HEK293 (cell line): ENCODE measurements around the gene DNAJC6.

Source experiments
- PRDM6 ChIP-seq: fragments of 450-650 bp; formaldehyde crosslinking; IDR thresholded peaks from 2 replicates; pipeline ENCODE4 v1.5.1; 2017; ENCODE audit warnings: missing biosample characterization, missing genetic modification characterization
- SETDB1 ChIP-seq: IDR thresholded peaks from one replicate; pipeline ENCODE4 v1.6.1; 2017; ENCODE audit warnings: mild to moderate bottlenecking, low read length, moderate library complexity, mixed read lengths; ENCODE audit not compliant: insufficient read length
- WT1 ChIP-seq: fragments of 450-650 bp; formaldehyde crosslinking; IDR thresholded peaks from 2 replicates; pipeline ENCODE4 v1.5.1; 2016; ENCODE audit warnings: missing biosample characterization, missing genetic modification characterization
- ZBTB21 ChIP-seq: fragments of 450-650 bp; formaldehyde crosslinking; IDR thresholded peaks from 2 replicates; pipeline ENCODE4 v1.5.1; 2017; ENCODE audit warnings: missing biosample characterization, missing genetic modification characterization
- ZBTB49 ChIP-seq: fragments of 450-650 bp; formaldehyde crosslinking; IDR thresholded peaks from 2 replicates; pipeline ENCODE4 v1.5.1; 2016; ENCODE audit warnings: missing biosample characterization, missing genetic modification characterization, low read depth
- ZFP37 ChIP-seq: fragments of 450-650 bp; formaldehyde crosslinking; IDR thresholded peaks from 2 replicates; pipeline ENCODE4 v1.5.1; 2016; ENCODE audit warnings: missing biosample characterization, missing genetic modification characterization
- ZNF114 ChIP-seq: fragments of 450-650 bp; formaldehyde crosslinking; IDR thresholded peaks from 2 replicates; pipeline ENCODE4 v1.5.0; 2017; ENCODE audit warnings: missing biosample characterization, missing genetic modification characterization
- ZNF274 ChIP-seq, 2 experiments: fragments of 200-500 bp in 1 of 2; fragments of 450-650 bp in 1 of 2; sonication (Bioruptor generic) in 1 of 2; formaldehyde crosslinking in 1 of 2; IDR thresholded peaks; 2 replicates each; pipeline versions ENCODE4 v1.5.1 to v1.6.1; 2014 to 2016; ENCODE audit warnings: borderline replicate concordance in 1 of 2, inconsistent platforms in 1 of 2, low read length in 1 of 2, missing biosample characterization in 1 of 2, missing genetic modification characterization in 1 of 2
- ZNF701 ChIP-seq: fragments of 450-650 bp; formaldehyde crosslinking; IDR thresholded peaks from 2 replicates; pipeline ENCODE4 v1.5.1; 2016; ENCODE audit warnings: missing biosample characterization, missing genetic modification characterization
- ZNF777 ChIP-seq: fragments of 450-650 bp; formaldehyde crosslinking; IDR thresholded peaks from 2 replicates; pipeline ENCODE4 v1.5.1; 2017; ENCODE audit warnings: missing biosample characterization, missing genetic modification characterization, borderline replicate concordance
- TF ChIP-seq, protein P1 (sequence below): fragments of 450-650 bp; formaldehyde crosslinking; optimal IDR thresholded peaks from 2 replicates; pipeline ENCODE3; 2016; ENCODE audit warnings: missing biosample characterization, mild to moderate bottlenecking, missing genetic modification characterization
- TF ChIP-seq, protein P2 (sequence below): fragments of 450-650 bp; formaldehyde crosslinking; IDR thresholded peaks from 2 replicates; pipeline ENCODE4 v1.5.1; 2016; ENCODE audit warnings: missing biosample characterization, missing genetic modification characterization
- TF ChIP-seq, protein P3 (sequence below): fragments of 450-650 bp; IDR thresholded peaks from 2 replicates; pipeline ENCODE4 v1.5.1; 2018; ENCODE audit warnings: missing biosample characterization, missing genetic modification characterization
- TF ChIP-seq, protein P4 (sequence below): fragments of 450-650 bp; formaldehyde crosslinking; IDR thresholded peaks from 2 replicates; pipeline ENCODE4 v1.5.1; 2016; ENCODE audit warnings: missing biosample characterization, missing genetic modification characterization

GRCh38 chr1:65442442-65442841 is 133.1 kb downstream of the DNAJC6 start:
- TF ChIP-seq ZNF701 (tag by site-specific recombination) = no peak
- TF ChIP-seq, protein P1, sequence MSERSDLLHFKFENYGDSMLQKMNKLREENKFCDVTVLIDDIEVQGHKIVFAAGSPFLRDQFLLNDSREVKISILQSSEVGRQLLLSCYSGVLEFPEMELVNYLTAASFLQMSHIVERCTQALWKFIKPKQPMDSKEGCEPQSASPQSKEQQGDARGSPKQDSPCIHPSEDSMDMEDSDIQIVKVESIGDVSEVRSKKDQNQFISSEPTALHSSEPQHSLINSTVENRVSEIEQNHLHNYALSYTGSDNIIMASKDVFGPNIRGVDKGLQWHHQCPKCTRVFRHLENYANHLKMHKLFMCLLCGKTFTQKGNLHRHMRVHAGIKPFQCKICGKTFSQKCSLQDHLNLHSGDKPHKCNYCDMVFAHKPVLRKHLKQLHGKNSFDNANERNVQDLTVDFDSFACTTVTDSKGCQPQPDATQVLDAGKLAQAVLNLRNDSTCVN (tag by site-specific recombination) = no peak
- TF ChIP-seq, protein P2, sequence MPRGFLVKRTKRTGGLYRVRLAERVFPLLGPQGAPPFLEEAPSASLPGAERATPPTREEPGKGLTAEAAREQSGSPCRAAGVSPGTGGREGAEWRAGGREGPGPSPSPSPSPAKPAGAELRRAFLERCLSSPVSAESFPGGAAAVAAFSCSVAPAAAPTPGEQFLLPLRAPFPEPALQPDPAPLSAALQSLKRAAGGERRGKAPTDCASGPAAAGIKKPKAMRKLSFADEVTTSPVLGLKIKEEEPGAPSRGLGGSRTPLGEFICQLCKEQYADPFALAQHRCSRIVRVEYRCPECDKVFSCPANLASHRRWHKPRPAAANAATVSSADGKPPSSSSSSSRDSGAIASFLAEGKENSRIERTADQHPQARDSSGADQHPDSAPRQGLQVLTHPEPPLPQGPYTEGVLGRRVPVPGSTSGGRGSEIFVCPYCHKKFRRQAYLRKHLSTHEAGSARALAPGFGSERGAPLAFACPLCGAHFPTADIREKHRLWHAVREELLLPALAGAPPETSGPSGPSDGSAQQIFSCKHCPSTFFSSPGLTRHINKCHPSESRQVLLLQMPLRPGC (tag by site-specific recombination) = no peak
- TF ChIP-seq ZBTB49 (tag by site-specific recombination) = no peak
- TF ChIP-seq WT1 (tag by site-specific recombination) = no peak
- TF ChIP-seq, protein P3, sequence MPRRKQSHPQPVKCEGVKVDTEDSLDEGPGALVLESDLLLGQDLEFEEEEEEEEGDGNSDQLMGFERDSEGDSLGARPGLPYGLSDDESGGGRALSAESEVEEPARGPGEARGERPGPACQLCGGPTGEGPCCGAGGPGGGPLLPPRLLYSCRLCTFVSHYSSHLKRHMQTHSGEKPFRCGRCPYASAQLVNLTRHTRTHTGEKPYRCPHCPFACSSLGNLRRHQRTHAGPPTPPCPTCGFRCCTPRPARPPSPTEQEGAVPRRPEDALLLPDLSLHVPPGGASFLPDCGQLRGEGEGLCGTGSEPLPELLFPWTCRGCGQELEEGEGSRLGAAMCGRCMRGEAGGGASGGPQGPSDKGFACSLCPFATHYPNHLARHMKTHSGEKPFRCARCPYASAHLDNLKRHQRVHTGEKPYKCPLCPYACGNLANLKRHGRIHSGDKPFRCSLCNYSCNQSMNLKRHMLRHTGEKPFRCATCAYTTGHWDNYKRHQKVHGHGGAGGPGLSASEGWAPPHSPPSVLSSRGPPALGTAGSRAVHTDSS = no peak
- TF ChIP-seq, protein P4, sequence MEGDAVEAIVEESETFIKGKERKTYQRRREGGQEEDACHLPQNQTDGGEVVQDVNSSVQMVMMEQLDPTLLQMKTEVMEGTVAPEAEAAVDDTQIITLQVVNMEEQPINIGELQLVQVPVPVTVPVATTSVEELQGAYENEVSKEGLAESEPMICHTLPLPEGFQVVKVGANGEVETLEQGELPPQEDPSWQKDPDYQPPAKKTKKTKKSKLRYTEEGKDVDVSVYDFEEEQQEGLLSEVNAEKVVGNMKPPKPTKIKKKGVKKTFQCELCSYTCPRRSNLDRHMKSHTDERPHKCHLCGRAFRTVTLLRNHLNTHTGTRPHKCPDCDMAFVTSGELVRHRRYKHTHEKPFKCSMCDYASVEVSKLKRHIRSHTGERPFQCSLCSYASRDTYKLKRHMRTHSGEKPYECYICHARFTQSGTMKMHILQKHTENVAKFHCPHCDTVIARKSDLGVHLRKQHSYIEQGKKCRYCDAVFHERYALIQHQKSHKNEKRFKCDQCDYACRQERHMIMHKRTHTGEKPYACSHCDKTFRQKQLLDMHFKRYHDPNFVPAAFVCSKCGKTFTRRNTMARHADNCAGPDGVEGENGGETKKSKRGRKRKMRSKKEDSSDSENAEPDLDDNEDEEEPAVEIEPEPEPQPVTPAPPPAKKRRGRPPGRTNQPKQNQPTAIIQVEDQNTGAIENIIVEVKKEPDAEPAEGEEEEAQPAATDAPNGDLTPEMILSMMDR = no peak
- no peak for TF ChIP-seq ZNF114
- TF ChIP-seq ZFP37 = no peak
- TF ChIP-seq ZBTB21 = no peak
- no peak for TF ChIP-seq PRDM6
- TF ChIP-seq ZNF777 (tag by site-specific recombination) = no peak
- TF ChIP-seq ZNF274 (IDR thresholded peaks at IDR 0.05; ENCODE audit: low read length) = no peak
- TF ChIP-seq ZNF274 (tag by site-specific recombination; IDR thresholded peaks at IDR 0.05; ENCODE audit: borderline replicate concordance) = no peak
- TF ChIP-seq SETDB1 = peak; percentile 20
